GM06990 (cell line): ENCODE results near the gene CUBN.

ENCODE experiments used
- DNase-seq: peaks from one replicate; pipeline ENCODE4 v3.0.0-alpha.2; 2011; ENCODE audit not compliant: insufficient read length; ENCODE audit errors: extremely low read depth
- H3K27me3 ChIP-seq: replicated peaks from 2 replicates; pipeline ENCODE4 v1.6.0; 2011; ENCODE audit warnings: low read length; ENCODE audit not compliant: control insufficient read depth, insufficient read depth
- H3K36me3 ChIP-seq: 2 replicates; pipeline ENCODE4 v1.5.1; 2011; ENCODE audit warnings: low read length; ENCODE audit not compliant: control insufficient read depth, insufficient read depth
- H3K4me3 ChIP-seq: replicated peaks from 2 replicates; pipeline ENCODE4 v1.5.1; 2011; ENCODE audit warnings: low read depth, mild to moderate bottlenecking, control low read depth, low read length
- CTCF ChIP-seq: IDR thresholded peaks from 2 replicates; pipeline ENCODE4 v1.5.1; 2011; ENCODE audit warnings: low read length, control low read depth, mild to moderate bottlenecking, inconsistent platforms; ENCODE audit not compliant: insufficient read depth, poor library complexity, severe bottlenecking

CUBN gene

DNA sequence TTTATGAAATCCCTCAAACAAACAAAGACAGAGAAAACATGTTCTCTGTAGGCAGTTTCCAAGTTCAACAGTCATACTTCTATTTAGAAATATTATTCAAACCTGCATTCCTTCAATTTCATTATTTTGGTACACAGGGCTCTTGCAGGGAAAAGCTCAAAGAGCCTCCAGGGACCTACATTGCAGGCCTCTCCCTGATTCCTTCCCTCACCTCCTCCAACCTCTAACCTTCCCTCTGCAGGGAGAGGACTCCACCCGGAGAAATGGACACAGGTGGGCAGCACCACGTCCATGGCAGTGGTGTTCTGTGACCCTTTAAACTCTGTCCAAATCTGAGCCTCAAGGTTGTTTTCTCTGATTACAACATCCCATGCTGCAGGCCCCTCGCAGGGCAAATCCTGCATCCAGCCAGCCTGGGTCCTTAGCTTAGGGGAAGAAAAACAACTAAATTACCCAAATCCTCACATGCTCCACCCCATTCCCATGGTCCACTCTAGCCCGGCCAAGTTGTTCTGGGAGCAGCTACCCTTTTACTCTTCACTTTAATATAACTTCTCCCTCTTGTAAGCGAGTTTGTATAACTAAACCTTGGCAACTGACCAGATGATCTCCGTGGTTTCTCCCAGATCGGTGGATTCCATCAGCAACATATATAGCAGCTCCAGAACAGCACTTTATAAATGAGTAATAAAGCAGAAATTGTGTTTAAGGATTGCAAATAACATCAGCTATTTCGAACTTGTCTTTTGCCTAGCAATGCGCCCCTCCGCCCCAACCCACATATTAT is 129.8 kb downstream of the CUBN start:
- no peak overlapping the region for H3K4me3 ChIP-seq
- no peaks in the 10 kb centered on the region for H3K27me3 ChIP-seq
- TF ChIP-seq CTCF = no peak
- H3K36me3 ChIP-seq = no peaks in the 10 kb centered on the region
- no peak for DNase-seq

- Histone ChIP-seq H3K36me3 (no peaks in the 10 kb centered on the region), H3K4me3 (no peak overlapping the region), H3K27me3 (no peaks in the 10 kb centered on the region)
- DNase-seq = no peak
- no peak for TF ChIP-seq CTCF
Observed at GRCh38 chr10:16996530-16996964, 133.1 kb downstream of the CUBN start.

- Histone ChIP-seq H3K4me3 (no peak overlapping the region), H3K27me3 (no peaks in the 10 kb centered on the region), H3K36me3 (no peaks in the 10 kb centered on the region)
- TF ChIP-seq CTCF = no peak
- DNase-seq = no peak
Observed at GRCh38 chr10:16995867-16996529, 133.6 kb downstream of the CUBN start.

GRCh38 chr10:16993186-16993585 is 136.4 kb downstream of the CUBN start:
- Histone ChIP-seq H3K36me3 (no peaks in the 10 kb centered on the region), H3K27me3 (no peaks in the 10 kb centered on the region), H3K4me3 (no peak overlapping the region)
- no peak for TF ChIP-seq CTCF
- no peak for DNase-seq

GRCh38 chr10:16992611-16993119 is 136.9 kb downstream of the CUBN start:
- no peak overlapping the region for H3K4me3 ChIP-seq
- no peak for DNase-seq
- no peaks in the 10 kb centered on the region for H3K27me3 ChIP-seq
- no peak for TF ChIP-seq CTCF
- no peaks in the 10 kb centered on the region for H3K36me3 ChIP-seq
